K562 treated with DMSO at 1 percent for 48 hours (cell line): ENCODE results near the gene SERPINB3. TPM values are rescaled to one million over a fixed set of nuclear protein-coding genes. Genes with fewer than 3 reads are reported as not detected.

Experiments used
- total RNA-seq: library from RNA; unstranded; fragments of 300-600 nt; gene quantifications from 2 replicates; pipeline ENCODE4 v1.2.3, GENCODE V29; 2022; ENCODE audit warnings: low replicate concordance; ENCODE audit errors: extremely low read depth

Gene SERPINB3
- not detected in 2 replicates for total RNA-seq

DNA sequence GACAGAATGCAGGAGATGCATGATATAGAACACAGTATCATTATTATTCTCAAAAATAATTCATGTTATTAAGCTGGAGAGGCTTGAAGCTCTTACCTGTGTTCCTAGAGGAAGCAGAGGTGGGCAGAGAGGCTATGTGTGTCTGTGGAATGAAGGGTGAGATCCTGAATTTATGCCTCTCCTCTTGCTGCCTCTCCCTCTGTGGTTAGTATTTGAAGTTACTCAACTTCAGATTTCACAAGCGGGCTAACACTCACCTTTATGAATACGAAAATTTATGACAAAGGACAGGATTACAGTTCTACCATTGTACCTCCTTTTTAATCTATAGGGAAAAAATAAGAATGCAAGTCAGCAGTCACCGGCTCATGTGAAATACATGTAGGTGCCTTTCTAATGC, at the start of gene SERPINB3:
TSS of gene SERPINB3 (minus strand) at position 144 of the 400 bp plus-strand sequence. CDS start 677 bp downstream, outside the sequence.

DNA sequence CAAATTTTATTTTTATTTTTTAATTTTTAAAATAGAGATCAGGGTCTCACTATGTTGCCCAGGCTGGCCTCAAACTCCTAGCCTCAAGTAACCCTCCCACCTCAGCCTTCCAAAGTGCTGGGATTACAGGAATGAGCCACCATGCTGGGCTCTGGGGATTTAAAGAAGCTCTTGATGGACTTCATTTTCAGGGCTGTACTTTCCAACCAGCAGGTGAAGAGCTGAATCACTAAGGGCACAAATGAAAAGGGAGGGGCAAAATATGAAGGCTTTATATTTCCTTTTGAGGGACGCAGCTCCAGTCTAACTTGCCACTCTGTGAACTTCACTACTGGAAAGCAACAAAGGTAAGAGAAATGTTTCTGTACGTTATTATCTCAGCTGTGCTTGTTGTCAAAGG, 41.0 kb upstream of the SERPINB3 start, which contains the start of gene SERPINB11:
TSS of gene SERPINB11 (plus strand) at position 301 of the 400 bp plus-strand sequence. CDS start 7,234 bp downstream, outside the sequence.

GRCh38 chr18:63644142-63644541, 17.6 kb downstream of the SERPINB3 start, which contains the start of gene SERPINB4:
Gene SERPINB4 (minus strand): TSS chr18:63644256. CDS start chr18:63643577, 679 bp downstream.

Other genes with a start within 250 kb of the SERPINB3 start
- gene VPS4B, start 239.4 kb downstream of the SERPINB3 start, total RNA-seq = not detected in 2 replicates
- not detected in 2 replicates for gene SERPINB5, start 184.9 kb downstream of the SERPINB3 start, total RNA-seq
- gene SERPINB12, start 119.5 kb downstream of the SERPINB3 start, total RNA-seq = not detected in 2 replicates
- not detected in 2 replicates for gene SERPINB13, start 74.5 kb downstream of the SERPINB3 start, total RNA-seq
- gene SERPINB4, start 17.6 kb downstream of the SERPINB3 start, total RNA-seq = not detected in 2 replicates
- gene SERPINB11, start 41.1 kb upstream of the SERPINB3 start, total RNA-seq = not detected in 2 replicates
- gene SERPINB7, start 113.5 kb upstream of the SERPINB3 start, total RNA-seq = not detected in 2 replicates
- not detected in 2 replicates for gene SERPINB2, start 225.8 kb upstream of the SERPINB3 start, total RNA-seq
- not detected in 2 replicates for gene SERPINB10, start 246.1 kb upstream of the SERPINB3 start, total RNA-seq